COLO829 (cell line): ENCODE results near the gene CAMKMT.
A peak's percentile ranks its signal among the peaks of the same experiment; 100 is the strongest.
"Not testable (repeated sequence)": the region's sequence is repeated elsewhere in the genome, so short reads cannot be mapped to it uniquely, and the experiment has no call there.

Source experiments
- DNase-seq: peaks from one replicate; pipeline ENCODE4 v3.0.0; 2012; ENCODE audit warnings: low spot score

The CAMKMT gene

GRCh38 chr2:44448860-44449527 is 87.2 kb downstream of the CAMKMT start:
- no peak for DNase-seq

- DNase-seq: no peak
These were observed 88.3 kb downstream of the CAMKMT start for GRCh38 chr2:44450082-44450481.

GRCh38 chr2:44450806-44451205 is 89.1 kb downstream of the CAMKMT start:
- peak; percentile 10 for DNase-seq

- DNase-seq: no peak
These were observed 90.4 kb downstream of the CAMKMT start for GRCh38 chr2:44452069-44452583.

GRCh38 chr2:44453259-44453658 is 91.5 kb downstream of the CAMKMT start:
- no peak for DNase-seq

GRCh38 chr2:44455877-44456276 is 94.1 kb downstream of the CAMKMT start:
- no peak for DNase-seq

- no peak for DNase-seq
These were observed 95.2 kb downstream of the CAMKMT start for GRCh38 chr2:44456946-44457345.

GRCh38 chr2:44459739-44460138 is 98.0 kb downstream of the CAMKMT start:
- DNase-seq: no peak

GRCh38 chr2:44462934-44463849 is 101.4 kb downstream of the CAMKMT start:
- DNase-seq: no peak

GRCh38 chr2:44464437-44464836 is 102.7 kb downstream of the CAMKMT start:
- no peak for DNase-seq

GRCh38 chr2:44470151-44470550 is 108.4 kb downstream of the CAMKMT start:
- no peak for DNase-seq

- no peak for DNase-seq
These were observed 116.1 kb downstream of the CAMKMT start for GRCh38 chr2:44477657-44478414.

GRCh38 chr2:44479127-44479887 is 117.6 kb downstream of the CAMKMT start:
- DNase-seq: peak; percentile 72

- DNase-seq: no peak
These were observed 118.3 kb downstream of the CAMKMT start for GRCh38 chr2:44480068-44480467.

GRCh38 chr2:44487052-44487451 is 125.3 kb downstream of the CAMKMT start:
- no peak for DNase-seq

- no peak for DNase-seq
These were observed 129.0 kb downstream of the CAMKMT start for GRCh38 chr2:44490726-44491125.

GRCh38 chr2:44494006-44494405 is 132.3 kb downstream of the CAMKMT start:
- no peak for DNase-seq

GRCh38 chr2:44495035-44495434 is 133.3 kb downstream of the CAMKMT start:
- DNase-seq: no peak

- no peak for DNase-seq
These were observed 133.8 kb downstream of the CAMKMT start for GRCh38 chr2:44495544-44495943.

- no peak for DNase-seq
These were observed 134.4 kb downstream of the CAMKMT start for GRCh38 chr2:44496130-44496529.

- DNase-seq: peak; percentile 15
These were observed 136.8 kb downstream of the CAMKMT start for GRCh38 chr2:44498551-44498950.

- not testable (repeated sequence) for DNase-seq
These were observed 143.9 kb downstream of the CAMKMT start for GRCh38 chr2:44505664-44506063.
